ENCODE measurements around the gene PTCH1. TPM values are rescaled to one million over a fixed set of nuclear protein-coding genes. Genes with fewer than 3 reads are reported as not detected.

PTCH1 gene
- total and polyA plus RNA-seq, 10 of the 15 experiments (the other 5 are each of a cell fraction or from before 2014, with no cell fraction given): 0.16 to 6.1 (median 2.6) TPM

DNA sequence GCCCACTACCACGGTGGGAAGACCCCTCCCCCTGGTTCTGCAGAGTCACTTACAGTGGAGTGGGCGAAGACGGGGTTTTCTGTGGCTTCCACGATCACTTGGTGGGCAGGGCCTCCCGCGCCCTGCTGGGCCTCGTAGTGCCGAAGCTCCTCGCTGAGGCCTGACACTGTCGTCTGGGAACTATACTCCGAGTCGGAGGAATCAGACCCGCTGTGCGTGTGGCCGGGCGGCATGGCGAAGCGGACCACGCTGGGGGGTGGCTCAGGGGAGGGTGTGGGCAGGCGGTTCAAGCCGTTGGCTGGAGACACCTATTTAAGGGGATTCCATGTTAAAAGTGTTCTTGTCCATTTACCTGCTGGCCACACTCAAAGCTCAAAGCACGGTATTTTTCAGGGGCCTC lies 67.8 kb downstream of the PTCH1 start:
- H3K36me3 ChIP-seq (ENCODE audit: control insufficient read depth in 2 of 2, insufficient read depth in 2 of 2, low read length in 1 of 2): peaks cover 0 to 9% of the 10 kb centered on the region in 2 experiments; a peak in 2 of 4 replicates
- H3K27me3 ChIP-seq (replicated peaks in 1 of 2; ENCODE audit: control insufficient read depth in 2 of 2, insufficient read depth in 2 of 2, low read length in 1 of 2): no peaks in the 10 kb centered on the region
- in situ Hi-C loops (cut with MboI) (no loop called here), intact Hi-C loops (cut with micrococcal nuclease; ENCODE audit: unreplicated experiment) (no loop called here)
- FAIRE-seq (no peak), DNase-seq (ENCODE audit: low read depth, low spot score) (no peak), ATAC-seq (no peak)
- no peak for TF ChIP-seq SMAD1 (IDR thresholded peaks at IDR 0.05; ENCODE audit: low read depth, partially characterized antibody)
- TF ChIP-seq CHD1 (IDR thresholded peaks at IDR 0.05; ENCODE audit: low read depth, low read length): no peak
- no peak for TF ChIP-seq MEF2A (IDR thresholded peaks at IDR 0.05; ENCODE audit: insufficient read depth, low read depth, low read length)
- TF ChIP-seq, protein P1, sequence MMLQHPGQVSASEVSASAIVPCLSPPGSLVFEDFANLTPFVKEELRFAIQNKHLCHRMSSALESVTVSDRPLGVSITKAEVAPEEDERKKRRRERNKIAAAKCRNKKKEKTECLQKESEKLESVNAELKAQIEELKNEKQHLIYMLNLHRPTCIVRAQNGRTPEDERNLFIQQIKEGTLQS (IDR thresholded peaks at IDR 0.05; ENCODE audit: borderline replicate concordance, extremely low read depth, low read depth, low read length): no peak
- TF ChIP-seq, protein P2, sequence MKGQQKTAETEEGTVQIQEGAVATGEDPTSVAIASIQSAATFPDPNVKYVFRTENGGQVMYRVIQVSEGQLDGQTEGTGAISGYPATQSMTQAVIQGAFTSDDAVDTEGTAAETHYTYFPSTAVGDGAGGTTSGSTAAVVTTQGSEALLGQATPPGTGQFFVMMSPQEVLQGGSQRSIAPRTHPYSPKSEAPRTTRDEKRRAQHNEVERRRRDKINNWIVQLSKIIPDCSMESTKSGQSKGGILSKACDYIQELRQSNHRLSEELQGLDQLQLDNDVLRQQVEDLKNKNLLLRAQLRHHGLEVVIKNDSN (IDR thresholded peaks at IDR 0.05; ENCODE audit: borderline replicate concordance, extremely low read length, insufficient read depth, low read depth, low read length): no peak
- TF ChIP-seq RUNX3 (IDR thresholded peaks at IDR 0.05; ENCODE audit: low read length): no peak
- no peak for TF ChIP-seq YBX1 (IDR thresholded peaks at IDR 0.05)
- TF ChIP-seq CREM (IDR thresholded peaks at IDR 0.05; ENCODE audit: low read depth): no peak
- no peak for TF ChIP-seq RAD51 (IDR thresholded peaks at IDR 0.05)
- TF ChIP-seq KLF5 (IDR thresholded peaks at IDR 0.05; ENCODE audit: partially characterized antibody): no peak
- TF ChIP-seq RAD21 (IDR thresholded peaks at IDR 0.05; ENCODE audit: insufficient read depth, low read depth, low read length): no peak
- TF ChIP-seq TBL1XR1 (IDR thresholded peaks at IDR 0.05; ENCODE audit: low read depth, low read length): no peak
- TF ChIP-seq GABPA (IDR thresholded peaks at IDR 0.05; ENCODE audit: low read depth): no peak
- no peak for TF ChIP-seq MTA2 (IDR thresholded peaks at IDR 0.05; ENCODE audit: low read depth)
- no peak for TF ChIP-seq SMAD5 (IDR thresholded peaks at IDR 0.05; ENCODE audit: low read depth)
- TF ChIP-seq POLR2AphosphoS2 (IDR thresholded peaks at IDR 0.05; ENCODE audit: low read depth, low read length): no peak
- TF ChIP-seq SREBF2 (IDR thresholded peaks at IDR 0.05; ENCODE audit: low read length): no peak
- TF ChIP-seq CBFB (IDR thresholded peaks at IDR 0.05; ENCODE audit: low read depth): no peak
- 97% methylated on average over 22 of the region's 22 CpGs for WGBS (ENCODE audit: insufficient coverage, insufficient replicate concordance, low lambda C conversion rate, missing lambda C conversion rate)
- no peaks in the 10 kb centered on the region; the same call in 2 of the 3 replicates for H3K9me3 ChIP-seq (replicated peaks; ENCODE audit: control insufficient read depth, insufficient read depth, low read length)
- H3K4me1 ChIP-seq (ENCODE audit: control insufficient read depth, insufficient read depth, low read length): peaks cover 7% of the 10 kb centered on the region
- BruUV-seq (replicated peaks): no TSS peak
- H3K27ac ChIP-seq (ENCODE audit: control insufficient read depth, insufficient read depth): no peak overlapping the region
- H3K4me3 ChIP-seq: no peak overlapping the region
- ChIA-PET SMC1A (ENCODE audit: uncharacterized antibody, unreplicated experiment) (no interaction called here), CTCF (no interaction called here), RAD21 (ENCODE audit: unreplicated experiment) (no interaction called here), POLR2A (no interaction called here)
- H3K9ac ChIP-seq (ENCODE audit: control insufficient read depth, insufficient read depth, low read length): no peak overlapping the region
- no peak overlapping the region for H3K4me2 ChIP-seq (ENCODE audit: control insufficient read depth, insufficient read depth)
- no peaks in the 10 kb centered on the region for H3K79me2 ChIP-seq (ENCODE audit: control insufficient read depth, insufficient read depth, low read length)
- no peaks in the 10 kb centered on the region for H4K20me1 ChIP-seq (ENCODE audit: control insufficient read depth, insufficient read depth)
- H2AFZ ChIP-seq (ENCODE audit: control insufficient read depth, low read depth, low read length): no peak overlapping the region

Measured in GM12878 (cell line).